GM19455 (cell line): ENCODE measurements around the gene SLITRK1.

ENCODE experiments used
- ATAC-seq: cut with Tn5 transposase; IDR thresholded peaks from one replicate; pipeline ENCODE4 v1.9.1; 2021; ENCODE audit not compliant: unreplicated experiment

SLITRK1 gene, protein sequence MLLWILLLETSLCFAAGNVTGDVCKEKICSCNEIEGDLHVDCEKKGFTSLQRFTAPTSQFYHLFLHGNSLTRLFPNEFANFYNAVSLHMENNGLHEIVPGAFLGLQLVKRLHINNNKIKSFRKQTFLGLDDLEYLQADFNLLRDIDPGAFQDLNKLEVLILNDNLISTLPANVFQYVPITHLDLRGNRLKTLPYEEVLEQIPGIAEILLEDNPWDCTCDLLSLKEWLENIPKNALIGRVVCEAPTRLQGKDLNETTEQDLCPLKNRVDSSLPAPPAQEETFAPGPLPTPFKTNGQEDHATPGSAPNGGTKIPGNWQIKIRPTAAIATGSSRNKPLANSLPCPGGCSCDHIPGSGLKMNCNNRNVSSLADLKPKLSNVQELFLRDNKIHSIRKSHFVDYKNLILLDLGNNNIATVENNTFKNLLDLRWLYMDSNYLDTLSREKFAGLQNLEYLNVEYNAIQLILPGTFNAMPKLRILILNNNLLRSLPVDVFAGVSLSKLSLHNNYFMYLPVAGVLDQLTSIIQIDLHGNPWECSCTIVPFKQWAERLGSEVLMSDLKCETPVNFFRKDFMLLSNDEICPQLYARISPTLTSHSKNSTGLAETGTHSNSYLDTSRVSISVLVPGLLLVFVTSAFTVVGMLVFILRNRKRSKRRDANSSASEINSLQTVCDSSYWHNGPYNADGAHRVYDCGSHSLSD

DNA sequence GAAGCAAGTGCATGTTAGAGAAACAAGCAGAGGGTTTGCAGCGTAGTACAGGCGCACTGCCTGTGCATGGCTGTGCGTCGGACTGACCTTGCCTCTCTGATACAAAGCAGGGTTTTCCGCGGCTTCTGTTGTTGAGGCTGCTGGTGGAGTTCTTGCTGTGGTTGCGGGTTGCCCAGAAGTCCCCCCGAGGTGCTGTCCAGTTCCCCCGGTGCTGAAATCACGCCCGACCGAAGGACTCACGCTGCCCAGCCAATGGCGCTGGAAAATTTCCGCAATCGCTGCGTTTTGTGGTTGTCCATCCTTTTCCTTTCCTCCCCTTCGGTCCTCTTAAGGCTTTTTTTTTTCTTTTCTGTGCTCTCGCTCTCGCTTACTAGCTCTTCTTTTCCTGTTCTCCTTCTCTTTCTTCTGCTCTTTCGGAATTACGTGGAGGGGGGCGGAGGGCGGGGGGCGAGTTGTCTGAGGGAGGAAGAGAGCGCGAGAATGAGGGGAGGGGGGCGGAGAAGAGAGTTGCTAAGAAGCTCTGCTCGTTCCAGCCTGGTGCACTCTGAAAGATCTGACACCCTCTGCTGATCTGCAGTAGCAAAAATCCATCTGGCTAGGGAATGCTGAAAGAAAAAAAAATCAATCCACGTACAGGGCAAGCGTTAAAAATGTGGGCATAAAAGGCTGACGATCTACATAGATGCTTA, at the start of gene SLITRK1:
Gene SLITRK1, minus strand, starts transcription at position 558 of the 689 bp plus-strand sequence. CDS start 967 bp downstream, outside the sequence.
- no peak for ATAC-seq

DNA sequence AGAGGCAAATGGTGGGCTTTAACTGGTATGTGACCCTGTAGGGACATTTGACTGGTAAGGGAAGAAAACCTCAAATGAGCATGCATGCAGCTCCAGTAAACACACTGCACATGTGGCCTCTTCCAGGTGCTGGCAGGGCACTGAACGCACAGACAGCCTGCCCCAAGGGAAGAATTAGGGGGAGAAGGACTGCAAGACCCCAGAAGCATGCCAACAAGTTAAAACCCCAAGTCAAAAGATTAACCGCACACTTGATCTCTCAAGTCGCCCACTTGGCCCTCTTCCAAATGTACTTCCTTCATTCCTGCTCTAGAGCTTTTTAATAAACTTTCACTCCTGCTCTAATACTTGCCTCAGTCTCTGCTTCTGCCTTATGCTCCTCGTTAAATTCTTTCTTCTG, 46.9 kb upstream of the SLITRK1 start:
- no peak for ATAC-seq

DNA sequence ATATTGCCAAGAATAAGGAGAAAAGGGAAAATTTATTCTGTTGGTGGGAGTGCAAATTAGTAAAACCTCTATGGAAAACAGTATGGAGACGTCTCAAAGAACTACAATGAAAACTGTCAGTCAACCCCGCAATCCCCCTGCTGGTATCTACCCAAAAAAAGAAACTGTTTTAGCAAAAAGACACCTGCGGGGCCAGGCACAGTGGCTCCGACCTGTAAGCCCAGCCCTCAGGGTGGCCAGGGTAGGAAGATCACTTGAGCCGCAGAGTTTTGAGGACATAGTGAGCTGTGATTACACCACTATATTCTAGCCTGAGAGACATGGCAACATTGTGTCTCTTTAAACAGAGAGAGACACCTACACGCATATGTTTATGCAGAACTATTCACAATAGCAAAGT, 37.5 kb upstream of the SLITRK1 start:
- no peak for ATAC-seq

DNA sequence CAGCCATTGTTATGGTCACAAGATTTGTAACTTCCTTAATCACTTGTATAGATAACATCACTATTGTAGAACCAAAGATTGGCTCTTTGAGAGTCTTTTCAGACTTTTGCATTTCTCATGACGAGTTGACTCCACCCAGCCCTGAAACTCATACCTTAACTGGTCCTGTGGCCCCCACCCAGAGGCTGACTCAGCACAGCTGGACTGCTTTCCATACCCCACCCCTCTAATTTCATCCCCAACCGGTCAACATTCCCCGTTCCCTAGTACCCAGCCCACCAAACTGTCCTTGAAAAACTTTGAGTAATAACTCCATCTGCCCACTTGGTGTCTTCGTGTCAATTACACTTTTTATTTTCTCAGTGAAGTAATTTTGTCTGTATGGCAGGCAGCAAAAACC, 32.1 kb upstream of the SLITRK1 start:
- ATAC-seq: no peak

DNA sequence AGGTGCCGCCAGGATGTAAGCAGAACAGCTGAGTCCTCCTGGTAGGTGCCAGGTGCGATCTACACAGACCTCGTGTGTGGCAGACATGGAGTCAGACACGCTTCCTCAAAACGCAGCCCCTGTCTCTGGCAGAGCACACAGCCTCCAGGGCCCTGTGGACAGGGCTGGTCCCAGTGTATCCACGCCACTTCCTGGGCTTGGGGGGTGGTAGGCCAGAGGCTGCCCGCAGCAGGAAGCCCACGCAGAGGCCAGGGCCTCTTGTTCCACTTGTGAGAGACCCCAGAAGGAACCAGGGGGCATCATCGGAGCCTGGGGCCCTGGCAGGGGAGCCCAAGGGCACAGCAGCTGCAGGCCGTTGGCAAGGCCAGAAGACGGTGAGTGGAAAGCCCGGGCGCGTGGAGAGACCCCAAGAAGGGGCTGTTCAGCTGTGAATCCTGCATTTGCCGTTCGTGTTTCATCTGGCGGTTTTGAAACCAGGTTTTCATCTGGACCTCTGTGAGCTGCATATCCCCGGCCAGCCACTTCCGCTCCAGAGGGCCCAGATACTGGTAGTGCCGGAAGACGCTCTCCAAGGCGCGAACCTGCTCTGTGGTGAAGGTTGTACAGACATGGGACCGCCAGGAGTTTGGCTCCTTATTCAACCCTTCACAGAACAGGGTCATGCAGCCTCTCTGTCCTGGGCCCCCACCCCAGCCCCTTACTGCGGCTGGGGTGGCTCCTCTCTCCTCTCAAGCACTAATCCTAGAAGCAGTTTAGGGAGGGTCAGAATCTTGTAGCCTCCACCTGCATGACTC, 25.1 kb upstream of the SLITRK1 start:
- no peak for ATAC-seq

DNA sequence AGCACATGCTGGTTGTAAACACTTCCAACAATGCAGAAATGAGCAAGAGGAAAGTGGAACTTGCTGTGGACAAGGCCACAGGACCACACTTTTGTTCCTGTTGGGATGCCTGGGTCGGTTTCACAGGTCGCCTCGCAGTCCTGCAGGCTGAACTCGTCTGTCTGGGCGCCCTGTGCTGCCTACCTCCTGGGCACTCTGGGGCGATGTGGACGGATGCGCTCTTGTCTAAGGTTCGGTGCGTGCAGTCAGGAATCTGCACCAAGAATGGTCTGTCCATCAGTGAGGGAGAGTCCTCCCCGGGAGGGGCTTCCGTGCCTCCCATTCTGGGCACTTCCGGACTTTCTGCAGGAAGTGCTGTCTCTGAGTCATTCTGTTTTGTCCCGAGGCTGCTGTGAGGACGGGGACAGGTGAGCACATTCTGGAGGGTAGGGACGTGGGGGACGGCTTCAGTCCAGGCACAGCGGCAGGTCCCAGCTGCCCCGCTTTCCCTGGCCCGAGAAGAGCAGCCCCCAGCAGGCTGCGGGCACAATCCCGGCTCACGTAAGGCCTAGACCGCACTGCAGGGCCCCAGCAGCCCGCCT, 24.1 kb upstream of the SLITRK1 start:
- ATAC-seq: no peak

DNA sequence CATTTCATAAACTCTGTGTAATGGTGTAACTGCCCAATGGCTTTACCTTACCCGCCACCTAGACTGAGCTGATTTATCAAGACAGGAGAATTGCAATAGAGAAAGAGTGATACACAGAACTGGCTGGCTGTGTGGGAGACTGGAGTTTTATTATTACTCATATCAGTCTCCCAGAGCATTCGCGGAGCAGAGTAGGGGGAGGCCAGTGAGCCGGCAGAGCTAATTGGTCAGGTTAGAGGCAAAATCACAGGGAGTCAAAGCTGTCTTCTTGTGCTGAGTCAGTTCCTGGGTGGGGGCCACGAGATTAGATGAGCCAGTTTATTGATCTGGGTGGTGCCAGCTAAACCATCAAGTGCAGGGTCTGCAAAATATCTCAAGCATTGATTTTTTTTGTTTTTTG, 23.4 kb upstream of the SLITRK1 start:
- no peak for ATAC-seq

DNA sequence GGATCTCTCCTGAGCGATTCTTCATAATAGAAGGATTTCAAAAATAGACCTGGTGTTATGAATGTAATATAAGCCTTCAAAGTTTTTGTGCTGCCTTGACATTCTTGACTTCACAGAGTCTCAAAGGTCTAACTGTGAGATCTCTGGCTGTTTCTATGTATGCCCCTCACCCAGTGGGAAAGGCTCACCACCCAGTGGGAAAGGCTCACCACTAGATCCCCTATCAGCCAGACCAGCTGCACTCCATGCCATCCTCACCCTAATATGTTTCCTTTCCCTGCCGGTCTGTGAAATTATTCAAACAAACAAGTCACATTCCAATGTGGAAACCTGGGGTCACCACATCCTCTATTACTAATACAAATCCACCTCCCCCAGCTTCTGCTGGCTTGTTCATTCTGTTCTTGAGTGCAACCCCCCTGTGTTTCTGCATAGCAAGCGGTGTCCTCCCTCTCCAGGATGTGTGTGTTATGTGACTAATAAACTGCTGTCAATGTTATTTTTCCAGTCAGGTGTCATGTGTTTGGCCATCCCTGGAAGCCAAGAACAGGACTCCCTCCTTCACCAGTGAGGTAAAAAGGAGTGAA, 13.8 kb upstream of the SLITRK1 start:
- ATAC-seq: no peak

DNA sequence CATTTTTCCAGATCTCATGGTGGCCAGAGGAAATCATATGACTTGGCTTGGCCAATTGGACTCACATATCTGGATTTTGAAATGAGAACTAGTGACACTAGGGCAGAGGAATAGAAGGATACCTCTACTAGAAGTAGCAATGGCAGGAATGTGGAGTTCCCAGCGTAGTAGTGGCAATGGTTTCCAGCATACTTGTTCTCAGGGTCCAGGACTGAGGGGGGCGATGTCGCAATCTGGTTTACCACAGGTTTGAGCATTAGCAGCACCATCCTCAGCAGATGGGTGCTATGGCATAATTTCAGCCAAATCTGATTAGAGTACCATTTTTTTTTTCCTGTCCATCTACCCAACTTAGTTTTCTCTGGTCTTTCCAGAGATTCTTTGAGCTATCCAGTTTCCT, 8.1 kb upstream of the SLITRK1 start:
- ATAC-seq: no peak

DNA sequence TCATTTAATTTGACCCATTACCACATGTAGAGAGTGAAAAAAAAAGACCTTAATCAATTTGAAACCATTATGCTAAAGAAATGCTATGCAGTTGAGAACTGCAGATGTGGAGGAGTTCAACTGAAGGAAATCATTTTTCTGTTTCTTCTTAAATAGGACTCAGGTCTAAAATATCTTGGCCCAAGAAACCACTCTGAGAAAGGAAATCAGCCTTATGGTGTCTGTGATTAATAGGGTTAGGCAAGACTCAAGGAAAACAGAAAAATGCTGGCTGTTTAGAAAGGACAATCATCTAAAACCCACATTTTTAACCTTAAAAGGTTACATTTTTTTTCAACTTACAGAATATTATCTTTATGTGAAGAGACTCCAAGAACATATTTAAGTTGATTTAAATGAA, 1.9 kb upstream of the SLITRK1 start:
- no peak for ATAC-seq

DNA sequence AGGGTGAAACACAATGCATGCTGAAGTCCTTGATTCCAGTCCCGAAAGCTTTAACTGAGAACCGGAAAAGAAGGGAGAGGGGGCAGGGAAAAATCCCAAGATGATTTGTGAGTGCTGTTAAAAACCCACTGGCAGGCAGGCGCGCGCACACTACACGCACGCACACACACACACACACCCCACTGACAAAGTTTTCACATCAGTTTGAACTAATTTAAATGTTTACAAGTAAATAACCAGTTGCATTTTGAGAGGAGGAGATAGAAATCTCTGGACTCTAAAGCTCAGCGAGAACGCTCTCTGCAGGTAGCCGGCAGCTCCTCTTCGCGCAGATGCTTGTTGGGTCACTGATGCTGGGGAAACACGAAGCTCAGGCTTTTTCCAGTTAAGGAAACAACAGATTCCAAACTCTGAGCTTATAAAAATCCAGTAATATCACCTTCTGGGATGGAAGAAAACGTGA, 818 bp upstream of the SLITRK1 start:
- ATAC-seq: no peak

DNA sequence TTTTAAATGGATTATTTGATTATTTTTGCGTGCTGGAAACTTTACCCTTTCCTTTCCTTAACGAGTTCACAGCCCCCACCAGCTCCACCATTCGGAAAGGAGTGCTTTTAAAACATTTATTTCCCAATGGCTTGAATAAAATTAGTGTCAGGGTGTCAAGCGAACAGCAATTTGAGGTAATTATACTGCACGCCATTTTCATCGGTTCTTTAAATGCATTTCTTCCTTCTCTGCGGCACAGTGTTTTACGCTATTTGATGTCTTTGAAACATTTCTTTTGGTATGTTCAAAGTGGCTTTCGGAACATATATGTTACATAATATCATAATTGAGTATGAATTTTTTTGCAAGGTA, 309 bp upstream of the SLITRK1 start:
- no peak for ATAC-seq

DNA sequence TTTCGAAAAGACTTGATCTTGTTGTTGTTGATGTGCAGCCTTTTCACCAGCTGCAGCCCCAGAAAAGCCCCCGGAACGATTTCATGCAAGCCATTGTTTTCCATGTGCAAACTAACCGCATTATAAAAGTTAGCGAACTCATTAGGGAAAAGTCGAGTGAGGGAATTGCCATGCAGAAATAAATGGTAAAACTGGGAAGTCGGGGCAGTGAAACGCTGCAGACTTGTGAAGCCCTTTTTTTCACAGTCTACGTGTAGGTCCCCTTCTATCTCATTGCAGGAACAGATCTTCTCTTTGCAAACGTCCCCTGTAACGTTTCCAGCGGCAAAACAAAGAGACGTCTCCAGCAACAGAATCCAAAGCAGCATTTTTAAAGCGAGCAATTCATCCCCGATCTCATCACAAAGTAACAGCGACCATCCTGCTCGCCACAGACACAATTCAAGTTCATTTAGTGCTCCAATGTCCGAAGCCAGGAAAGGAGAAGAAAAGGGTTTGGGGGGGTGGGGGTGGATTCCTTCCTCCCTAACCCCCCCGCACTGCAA, 1.1 kb downstream of the SLITRK1 start:
- no peak for ATAC-seq

DNA sequence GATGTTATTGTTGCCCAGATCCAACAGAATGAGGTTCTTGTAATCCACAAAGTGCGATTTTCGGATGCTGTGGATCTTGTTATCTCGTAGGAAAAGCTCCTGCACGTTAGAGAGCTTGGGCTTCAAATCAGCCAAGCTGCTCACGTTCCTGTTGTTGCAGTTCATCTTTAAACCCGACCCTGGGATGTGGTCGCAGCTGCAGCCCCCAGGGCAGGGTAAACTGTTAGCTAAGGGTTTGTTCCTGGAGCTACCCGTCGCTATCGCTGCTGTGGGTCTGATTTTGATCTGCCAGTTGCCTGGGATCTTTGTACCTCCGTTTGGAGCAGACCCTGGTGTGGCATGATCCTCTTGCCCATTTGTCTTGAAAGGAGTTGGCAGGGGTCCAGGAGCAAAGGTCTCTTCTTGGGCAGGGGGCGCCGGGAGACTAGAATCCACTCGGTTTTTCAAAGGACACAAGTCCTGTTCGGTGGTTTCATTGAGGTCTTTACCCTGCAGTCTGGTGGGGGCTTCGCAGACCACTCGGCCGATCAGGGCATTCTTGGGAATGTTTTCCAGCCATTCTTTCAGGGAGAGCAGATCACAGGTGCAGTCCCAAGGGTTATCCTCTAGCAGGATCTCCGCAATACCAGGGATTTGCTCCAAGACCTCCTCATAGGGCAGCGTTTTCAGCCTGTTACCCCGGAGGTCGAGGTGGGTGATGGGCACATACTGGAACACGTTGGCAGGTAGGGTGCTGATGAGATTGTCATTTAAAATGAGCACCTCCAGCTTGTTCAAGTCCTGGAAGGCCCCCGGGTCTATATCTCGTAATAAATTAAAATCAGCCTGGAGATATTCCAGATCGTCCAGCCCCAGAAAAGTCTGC, 1.8 kb downstream of the SLITRK1 start:
- ATAC-seq: no peak

DNA sequence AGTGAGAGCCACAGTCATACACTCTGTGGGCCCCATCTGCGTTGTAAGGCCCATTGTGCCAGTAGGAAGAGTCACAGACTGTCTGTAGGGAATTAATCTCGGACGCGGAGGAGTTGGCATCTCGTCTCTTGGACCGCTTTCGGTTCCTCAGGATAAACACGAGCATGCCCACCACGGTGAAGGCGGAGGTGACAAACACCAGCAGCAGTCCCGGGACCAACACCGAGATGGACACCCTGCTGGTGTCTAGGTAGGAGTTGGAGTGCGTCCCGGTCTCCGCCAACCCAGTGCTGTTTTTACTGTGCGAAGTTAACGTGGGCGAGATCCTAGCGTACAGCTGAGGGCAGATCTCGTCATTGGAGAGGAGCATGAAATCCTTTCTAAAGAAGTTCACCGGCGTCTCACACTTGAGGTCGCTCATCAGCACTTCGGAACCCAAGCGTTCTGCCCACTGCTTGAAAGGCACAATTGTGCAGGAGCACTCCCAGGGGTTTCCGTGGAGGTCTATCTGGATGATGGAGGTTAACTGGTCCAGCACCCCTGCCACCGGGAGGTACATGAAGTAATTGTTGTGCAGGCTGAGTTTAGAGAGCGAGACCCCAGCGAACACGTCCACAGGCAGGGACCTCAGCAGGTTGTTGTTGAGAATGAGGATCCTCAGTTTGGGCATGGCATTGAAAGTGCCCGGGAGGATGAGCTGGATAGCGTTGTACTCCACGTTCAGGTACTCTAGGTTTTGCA, 2.7 kb downstream of the SLITRK1 start:
- no peak for ATAC-seq

DNA sequence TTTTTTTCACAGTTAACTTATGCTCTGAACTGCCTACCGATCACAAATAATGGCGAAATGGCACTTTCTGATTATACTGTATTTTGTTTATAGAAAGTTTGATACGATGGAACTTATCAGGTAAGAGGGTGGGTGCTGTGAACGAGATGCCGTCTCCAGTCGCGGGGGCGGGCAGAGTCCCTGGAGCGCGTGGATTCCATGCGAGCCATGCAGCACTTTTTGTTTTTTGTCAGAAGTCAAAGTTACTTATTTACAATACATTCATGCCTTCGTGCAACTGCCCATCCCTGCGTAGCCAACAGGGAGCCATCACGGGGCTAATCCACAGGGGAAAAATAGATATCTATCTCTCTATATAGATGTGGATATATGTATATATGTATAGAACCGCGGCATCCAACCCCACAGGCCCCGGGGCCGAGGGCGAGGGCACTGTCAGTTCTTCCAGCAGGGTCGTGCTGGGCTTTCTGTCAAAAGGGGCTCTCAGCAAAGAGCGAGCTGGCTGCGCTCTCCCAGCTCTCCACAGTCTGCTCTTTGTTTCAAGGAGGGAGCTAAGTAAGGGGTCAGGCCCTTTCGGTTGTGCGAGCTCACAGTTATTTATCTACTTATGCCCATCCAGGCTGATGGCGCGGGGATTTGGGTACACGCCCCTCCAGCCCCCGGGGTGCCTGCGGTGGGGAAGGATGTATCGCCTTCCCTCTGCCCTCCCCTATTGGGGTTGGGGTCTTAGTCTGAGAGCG, 3.4 kb downstream of the SLITRK1 start:
- ATAC-seq: no peak

DNA sequence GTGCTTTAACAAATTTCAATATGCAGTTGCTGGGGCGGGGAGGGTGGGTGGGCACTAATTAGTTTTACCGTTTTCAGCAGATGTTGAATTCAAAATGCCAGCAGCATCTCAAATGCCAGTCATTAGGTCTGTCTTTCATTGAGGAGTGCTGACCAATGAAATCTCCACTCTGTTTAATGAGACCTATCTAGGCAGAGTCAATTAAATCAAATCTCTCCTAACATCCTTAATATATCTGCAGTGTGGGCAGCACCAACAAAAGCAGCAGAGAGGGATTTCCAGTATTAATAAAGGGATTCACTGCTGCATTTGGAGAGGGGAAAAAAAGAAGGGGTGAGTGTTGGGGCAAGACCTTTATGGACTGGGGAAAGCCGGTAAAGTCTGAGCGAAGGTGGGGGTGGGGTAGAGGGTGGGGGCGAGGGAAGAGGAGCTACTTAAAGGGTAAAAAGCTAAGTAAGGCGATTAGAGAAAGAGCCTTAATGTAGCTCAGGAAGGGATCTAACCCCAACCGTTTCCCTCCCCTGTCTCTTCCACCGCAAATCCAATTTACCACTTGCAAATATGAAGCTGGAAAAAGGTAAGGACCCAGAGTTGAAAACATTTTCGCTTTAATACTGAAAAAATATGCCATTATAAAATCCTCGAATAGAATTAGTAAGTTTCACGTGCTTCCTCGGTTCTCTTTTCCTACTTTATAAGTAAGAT, 4.5 kb downstream of the SLITRK1 start:
- no peak for ATAC-seq
